NCI-H345 treated with DMSO at 0.1 percent for 48 hours (cell line): ENCODE results near the gene LRRN2.
A peak's percentile ranks its signal among the peaks of the same experiment; 100 is the strongest.

Experiments used
- DNase-seq: peaks from one replicate; lab custom pipeline; 2025; ENCODE audit not compliant: unreplicated experiment; lab: John Stamatoyannopoulos, UW

The LRRN2 gene

DNA sequence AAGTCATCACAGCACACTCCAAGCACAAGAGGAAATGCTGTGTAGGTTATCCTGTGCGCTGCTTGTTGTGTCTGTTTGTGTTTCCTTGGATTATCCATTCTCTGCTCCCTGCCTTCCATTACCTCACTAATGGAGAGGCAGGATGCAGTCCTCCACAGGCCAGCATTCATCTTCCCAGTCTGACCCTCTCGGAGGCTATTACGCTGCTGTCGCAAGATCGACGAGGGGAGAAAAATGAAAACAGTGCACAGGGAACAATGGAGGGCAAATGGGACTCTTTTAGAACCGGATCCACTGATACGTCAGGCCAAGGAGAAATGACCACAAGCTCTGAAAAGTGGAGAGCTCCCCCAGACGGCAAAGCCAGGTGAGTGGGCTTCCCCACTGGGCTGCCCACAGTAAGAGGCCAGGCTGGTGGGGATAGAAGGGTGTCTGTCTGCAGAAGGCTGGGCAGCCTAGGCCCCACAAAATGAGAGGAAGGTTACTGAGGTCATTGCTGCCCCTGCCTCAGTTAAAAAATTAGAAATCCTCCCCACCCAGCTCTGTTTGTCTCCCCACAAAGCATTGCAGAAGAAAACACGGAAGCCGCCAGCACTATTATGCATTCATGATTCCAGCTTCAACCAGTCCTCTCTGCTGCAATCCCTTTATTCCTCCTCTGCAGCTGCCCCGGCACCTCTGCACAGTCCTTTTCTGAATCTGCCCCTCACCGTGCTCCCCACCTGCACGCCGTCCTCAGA is 21.7 kb downstream of the LRRN2 start:
- no peak for DNase-seq

DNA sequence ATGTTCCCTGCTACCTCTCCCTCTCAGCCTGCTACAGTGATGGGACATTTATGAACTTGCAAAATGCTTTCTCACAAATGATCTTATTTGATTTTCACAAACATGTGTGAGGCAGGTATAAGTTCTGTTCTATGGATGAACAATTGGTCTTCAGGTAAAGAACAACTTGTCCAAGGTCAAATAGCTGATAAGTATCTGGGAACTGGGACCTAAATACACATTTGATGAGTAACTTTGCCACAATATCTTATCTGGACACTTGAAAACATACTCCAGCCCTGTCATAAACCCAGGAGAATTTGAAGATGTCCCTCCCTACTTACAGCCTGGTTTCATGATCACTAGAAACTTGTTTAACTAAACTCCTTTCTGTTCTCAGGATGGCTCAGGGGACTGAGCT is 23.0 kb downstream of the LRRN2 start:
- no peak for DNase-seq

DNA sequence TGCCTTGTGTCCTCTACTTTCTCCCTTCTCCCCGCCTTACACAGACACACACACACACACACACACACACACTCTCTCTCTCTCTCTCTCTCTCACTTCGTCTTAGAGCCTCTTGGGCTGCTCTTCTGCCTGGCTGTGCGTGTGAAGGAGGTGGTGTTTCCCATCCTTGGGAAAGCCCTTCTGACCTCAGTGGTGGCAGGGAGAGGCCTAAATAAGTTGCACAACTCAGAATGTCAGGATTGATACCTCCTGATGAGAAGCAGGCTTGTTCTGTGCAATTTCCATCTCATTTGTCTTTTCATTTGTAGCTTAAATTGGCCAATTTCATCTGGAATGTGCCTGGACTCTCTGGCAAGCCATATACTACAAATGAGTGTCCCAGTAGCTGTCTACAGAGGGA is 25.0 kb downstream of the LRRN2 start:
- DNase-seq, result no peak

GRCh38 chr1:204659056-204659455 is 26.5 kb downstream of the LRRN2 start:
- DNase-seq, result no peak

DNA sequence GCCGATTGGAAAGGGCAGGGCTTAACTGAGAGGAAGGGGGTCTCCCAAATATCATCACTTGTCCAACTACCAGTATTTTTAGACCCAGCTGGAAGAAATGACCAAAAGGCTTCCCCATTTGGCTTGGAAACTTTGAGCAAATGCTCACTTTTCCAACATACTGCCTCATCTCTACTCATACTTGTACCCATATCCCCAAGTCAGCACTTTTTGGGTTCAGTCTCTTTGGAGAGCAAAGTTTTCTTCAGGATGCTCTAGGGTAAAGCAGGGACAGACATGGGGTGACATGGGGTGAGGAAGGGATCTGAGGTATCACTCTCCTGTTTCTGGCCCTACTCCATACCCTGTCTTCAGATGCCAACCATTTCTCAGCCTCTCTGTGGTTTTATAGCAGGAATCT is 27.2 kb downstream of the LRRN2 start:
- no peak for DNase-seq

DNA sequence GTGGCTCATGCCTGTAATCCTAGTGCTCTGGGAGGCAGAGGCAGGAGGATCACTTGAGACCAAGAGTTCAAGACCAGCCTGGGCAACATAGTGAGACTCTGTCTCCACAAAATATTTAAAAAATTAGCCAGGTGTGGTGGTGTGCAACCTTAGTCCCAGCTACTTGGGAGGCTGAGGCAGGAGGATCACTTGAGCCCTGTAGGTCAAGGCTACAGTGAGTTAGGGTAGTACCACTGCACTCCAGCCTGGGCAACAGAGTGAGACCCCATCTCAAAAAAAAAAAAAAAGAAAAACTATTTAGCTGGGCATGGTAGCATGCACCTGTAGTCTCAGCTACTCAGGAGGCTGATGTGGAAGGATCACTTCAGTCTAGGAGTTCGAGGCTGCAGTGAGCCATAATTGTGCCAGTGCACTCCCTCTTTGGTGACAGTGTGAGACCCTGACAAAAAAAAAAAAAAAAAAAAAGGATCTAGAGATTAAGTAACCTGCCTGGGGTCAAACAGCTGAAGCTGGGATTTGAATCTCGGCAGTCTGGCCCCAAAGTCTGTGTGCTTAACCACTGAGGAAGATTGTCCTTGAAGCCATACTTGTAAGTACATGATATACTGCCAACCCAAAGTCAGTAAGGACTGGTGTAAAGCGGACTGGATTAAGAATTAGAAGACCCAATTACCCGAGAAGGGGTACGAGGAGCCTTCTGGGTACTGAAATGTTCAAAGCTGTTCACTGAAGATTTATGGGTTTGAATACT is 31.8 kb downstream of the LRRN2 start:
- DNase-seq, result no peak

DNA sequence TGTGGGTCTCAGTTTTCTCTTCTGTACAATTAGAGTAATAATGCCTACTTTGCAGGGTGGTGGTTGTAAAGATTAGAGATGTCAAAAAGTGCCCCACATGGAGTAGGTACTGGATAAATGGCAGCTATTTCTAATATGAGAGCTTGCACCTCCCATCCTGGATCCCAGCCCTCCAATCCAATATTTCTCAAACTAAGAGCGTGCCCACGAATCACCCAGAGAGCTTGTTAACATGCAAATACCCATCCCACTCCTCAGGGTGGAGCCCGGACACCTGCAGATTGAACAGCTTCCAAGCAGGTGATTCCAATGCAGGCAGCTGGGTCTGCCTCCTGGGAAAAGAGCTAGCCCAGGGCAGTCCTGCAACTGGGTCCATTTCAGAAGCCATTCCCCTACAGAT is 33.0 kb downstream of the LRRN2 start:
- DNase-seq, result peak; percentile 32

DNA sequence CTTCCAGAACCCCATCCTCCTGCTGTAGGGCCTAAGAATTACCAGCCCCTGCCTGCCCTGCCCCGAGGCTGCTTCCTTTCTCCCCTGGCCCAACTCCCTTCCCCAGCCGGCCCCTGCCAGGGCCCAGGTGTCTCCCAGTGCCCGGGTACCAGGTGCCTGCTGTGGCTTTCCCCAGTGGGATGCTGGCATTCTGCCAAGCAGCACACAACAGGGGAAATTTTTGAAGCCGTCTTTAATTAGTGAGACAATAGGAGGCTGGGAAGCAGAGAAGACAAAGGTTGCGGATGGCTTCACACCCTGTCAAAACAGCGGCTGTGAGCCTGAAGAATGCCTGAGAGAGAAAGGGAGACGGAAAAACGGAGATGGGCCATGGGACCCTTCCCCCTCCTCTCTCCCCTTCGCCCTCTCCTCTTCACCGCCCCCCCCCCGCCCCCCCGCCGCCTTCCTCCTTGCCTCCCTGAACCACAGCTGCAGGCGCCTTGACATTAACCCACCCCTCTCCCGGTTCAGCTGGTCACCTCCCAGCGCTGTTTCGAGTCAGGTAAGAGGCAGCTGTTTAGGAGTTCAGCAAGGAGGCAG is 33.6 kb downstream of the LRRN2 start:
- DNase-seq, result peak; percentile 92

- DNase-seq, result no peak
Measured at GRCh38 chr1:204650911-204651570, 34.5 kb downstream of the LRRN2 start.

DNA sequence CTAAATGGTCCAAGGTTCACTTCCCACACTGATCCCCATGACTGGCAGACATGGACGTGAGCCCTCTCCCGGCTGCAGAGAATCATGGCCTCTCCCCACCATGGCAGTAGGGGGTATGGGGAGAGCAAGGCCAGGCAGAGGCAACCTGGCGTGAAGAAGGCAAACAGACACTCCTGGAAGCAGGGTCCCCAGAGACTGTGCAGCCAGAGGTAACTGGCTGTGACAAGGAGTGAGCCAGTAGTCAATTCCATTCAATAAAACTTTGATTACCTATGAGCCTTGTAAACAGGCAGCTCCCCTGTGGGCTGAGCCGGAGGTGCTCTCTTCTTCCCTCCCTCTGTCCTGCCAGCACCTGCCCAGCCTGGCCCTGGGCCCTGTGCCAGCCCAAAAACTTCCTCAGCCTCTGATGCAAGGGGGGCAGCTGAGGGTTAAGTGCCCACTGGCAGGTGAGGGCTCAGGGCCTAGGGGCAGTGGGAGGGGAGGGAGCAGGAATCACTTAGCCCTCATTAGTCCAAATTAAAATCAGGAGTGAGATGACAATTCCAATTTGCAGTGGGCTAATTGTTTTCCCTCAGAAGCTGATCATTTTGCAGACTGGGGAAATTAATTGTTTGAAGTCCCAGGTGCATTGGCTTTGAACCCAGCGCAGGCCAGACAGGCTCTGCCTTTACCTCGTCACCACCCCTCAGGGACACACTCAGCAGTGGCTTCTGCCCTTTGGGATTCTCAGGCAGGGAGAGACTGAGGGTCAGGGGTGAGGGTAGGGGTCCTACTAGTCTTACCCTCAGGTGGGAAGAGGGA is 35.6 kb downstream of the LRRN2 start:
- DNase-seq, result peak; percentile 99

DNA sequence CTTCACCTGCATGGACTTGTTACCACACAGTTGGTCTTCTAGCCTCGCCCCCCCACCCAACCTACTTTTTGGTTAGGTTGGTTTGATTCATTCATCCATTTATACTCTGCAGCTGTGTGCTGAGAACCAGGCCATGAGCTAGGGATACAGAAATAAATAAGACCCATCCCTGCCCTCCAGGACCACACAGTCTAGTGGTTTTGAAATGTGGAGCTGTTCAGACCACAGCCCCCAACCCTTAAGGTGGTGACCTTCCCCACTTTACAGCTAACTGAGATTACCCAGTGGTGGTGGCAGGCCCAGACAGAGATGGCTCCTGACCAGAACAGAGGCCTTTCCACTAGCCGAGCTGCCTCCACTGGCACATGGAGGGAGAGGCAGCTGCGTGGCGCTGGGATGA is 37.0 kb downstream of the LRRN2 start:
- no peak for DNase-seq

DNA sequence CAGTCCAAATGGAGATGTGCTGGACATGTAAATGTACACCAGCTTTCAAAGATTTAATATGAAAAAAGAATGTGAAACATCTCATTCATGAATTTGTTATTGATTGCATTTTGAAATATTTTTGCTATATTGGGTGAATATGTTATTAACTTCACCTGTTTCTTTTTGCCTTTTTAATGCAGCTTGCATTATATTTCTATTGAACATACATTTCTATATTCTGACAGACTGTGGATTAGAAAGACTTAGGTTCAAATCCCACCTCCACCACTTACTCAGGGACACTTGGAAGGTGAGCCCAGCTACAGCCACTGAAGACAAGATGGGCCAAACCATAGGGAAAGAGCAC is 37.8 kb downstream of the LRRN2 start:
- no peak for DNase-seq

GRCh38 chr1:204647114-204647804 is 38.3 kb downstream of the LRRN2 start:
- DNase-seq, result no peak

DNA sequence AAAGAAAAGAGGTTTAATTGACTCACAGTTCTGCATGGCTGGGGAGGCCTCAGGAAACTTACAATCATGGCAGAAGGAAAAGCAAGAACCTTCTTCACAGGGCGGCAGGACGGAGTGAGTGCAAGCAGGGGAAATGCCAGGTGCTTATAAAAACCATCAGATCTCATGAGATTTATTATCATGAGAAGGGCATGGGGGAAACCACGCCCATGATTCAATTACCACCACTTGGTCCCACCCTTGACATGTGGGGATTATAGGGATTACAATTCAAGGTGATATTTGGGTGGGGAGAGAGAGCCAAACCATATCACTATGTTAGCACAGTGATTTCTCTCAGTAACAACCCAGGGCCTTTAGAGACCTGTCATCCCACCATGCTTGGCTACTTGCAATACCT is 39.9 kb downstream of the LRRN2 start:
- no peak for DNase-seq

GRCh38 chr1:204645251-204645650 is 40.3 kb downstream of the LRRN2 start:
- no peak for DNase-seq

DNA sequence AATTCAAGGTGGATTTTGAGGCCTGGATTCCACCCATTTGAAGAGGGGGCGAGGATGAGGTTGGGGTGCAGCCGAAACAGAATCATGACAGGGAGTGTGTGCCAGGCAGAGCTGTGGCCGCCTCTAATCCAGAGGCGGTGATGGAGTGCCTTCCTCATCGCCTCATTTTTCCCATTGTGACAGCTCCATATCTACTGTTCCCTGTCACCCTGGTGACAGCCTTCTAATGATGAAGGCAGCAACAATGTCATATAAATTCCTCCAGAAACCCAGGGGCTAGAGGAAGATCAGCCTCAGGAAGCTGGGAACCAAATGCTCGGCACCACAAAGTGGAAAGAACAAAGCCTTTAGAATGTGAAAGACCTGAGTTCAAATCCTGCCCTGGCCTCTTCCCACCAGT is 42.0 kb downstream of the LRRN2 start:
- DNase-seq, result no peak

GRCh38 chr1:204641936-204642335 is 43.6 kb downstream of the LRRN2 start:
- no peak for DNase-seq

DNA sequence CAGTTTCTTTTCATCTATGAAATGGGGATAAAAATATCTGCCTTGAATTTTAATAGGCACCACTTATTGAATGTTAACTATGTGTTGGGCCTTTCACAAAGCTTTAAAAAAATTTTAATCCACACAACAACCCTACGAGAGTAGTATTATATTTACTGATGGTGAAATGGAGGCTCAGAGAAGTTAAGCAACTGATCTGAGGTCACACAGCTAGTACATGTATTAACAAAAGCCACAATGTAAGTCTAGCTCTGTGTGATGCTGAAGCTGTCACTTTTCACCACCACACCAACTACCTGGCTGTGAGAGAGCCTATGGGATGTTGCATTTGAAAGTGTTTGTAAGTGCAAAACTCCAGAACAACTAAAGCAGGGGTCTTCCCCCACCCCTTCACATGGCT is 44.1 kb downstream of the LRRN2 start:
- no peak for DNase-seq

- DNase-seq, result no peak
Measured at GRCh38 chr1:204640578-204640977, 45.0 kb downstream of the LRRN2 start.

- DNase-seq, result no peak
Measured at GRCh38 chr1:204634260-204634910, 51.2 kb downstream of the LRRN2 start.
